SK-N-SH treated with all-trans-retinoic acid at 6 μM for 48 hours (cell line): Measurements from ENCODE around the gene PARD3B.
A peak's percentile ranks its signal among the peaks of the same experiment; 100 is the strongest.

ENCODE experiments used
- ATAC-seq: fragments of 200-7000 bp; cut with Tn5 transposase; 3 replicates; pipeline ENCODE4 v1.9.1; 2020; ENCODE audit warnings: mild to moderate bottlenecking, moderate library complexity
- ARNTL ChIP-seq: fragments of 450-650 bp; formaldehyde crosslinking; IDR thresholded peaks from 2 replicates; pipeline ENCODE4 v1.5.0; 2020; ENCODE audit warnings: low read depth, mild to moderate bottlenecking, moderate library complexity, borderline replicate concordance
- BACH2 ChIP-seq: fragments of 250-450 bp; sonication (Bioruptor Pico); IDR thresholded peaks from 2 replicates; pipeline ENCODE4 v1.9.0; 2021; ENCODE audit warnings: mild to moderate bottlenecking, borderline replicate concordance
- CREB5 ChIP-seq: fragments of 250-450 bp; sonication (Bioruptor Pico); IDR thresholded peaks from 2 replicates; pipeline ENCODE4 v1.5.1; 2020; ENCODE audit warnings: low read depth, mild to moderate bottlenecking, moderate library complexity
- CSDC2 ChIP-seq: fragments of 250-450 bp; sonication (Bioruptor Pico); IDR thresholded peaks from 2 replicates; pipeline ENCODE4 v1.5.0; 2020; ENCODE audit warnings: mild to moderate bottlenecking, moderate library complexity
- ESRRG ChIP-seq: fragments of 250-450 bp; sonication (Bioruptor Pico); IDR thresholded peaks from 2 replicates; pipeline ENCODE4 v1.6.1; 2021; ENCODE audit warnings: mild to moderate bottlenecking
- GLIS3 ChIP-seq: fragments of 250-450 bp; sonication (Bioruptor Pico); IDR thresholded peaks from 2 replicates; pipeline ENCODE4 v1.5.0; 2020; ENCODE audit warnings: mild to moderate bottlenecking, moderate library complexity
- ISL1 ChIP-seq: fragments of 250-450 bp; sonication (Bioruptor Pico); IDR thresholded peaks from 2 replicates; pipeline ENCODE4 v2.1.2; 2022; ENCODE audit warnings: mild to moderate bottlenecking, moderate library complexity
- OSR1 ChIP-seq: fragments of 250-450 bp; sonication (Bioruptor Pico); IDR thresholded peaks from 2 replicates; pipeline ENCODE4 v1.8.0; 2022; ENCODE audit warnings: moderate library complexity, mild to moderate bottlenecking, inconsistent platforms
- PATZ1 ChIP-seq: fragments of 250-450 bp; sonication (Bioruptor Pico); IDR thresholded peaks from 2 replicates; pipeline ENCODE4 v1.8.0; 2020; ENCODE audit warnings: mild to moderate bottlenecking, moderate library complexity, borderline replicate concordance
- POU6F1 ChIP-seq: fragments of 250-450 bp; sonication (Bioruptor Pico); IDR thresholded peaks from 2 replicates; pipeline ENCODE4 v1.8.0; 2021; ENCODE audit warnings: low read depth, mild to moderate bottlenecking, moderate library complexity, borderline replicate concordance
- SNAI2 ChIP-seq: fragments of 250-450 bp; sonication (Bioruptor Pico); IDR thresholded peaks from 2 replicates; pipeline ENCODE4 v1.5.0; 2020; ENCODE audit warnings: mild to moderate bottlenecking, moderate library complexity
- TCF4 ChIP-seq: fragments of 250-450 bp; sonication (Bioruptor Pico); IDR thresholded peaks from 2 replicates; pipeline ENCODE4 v1.8.0; 2021; ENCODE audit warnings: mild to moderate bottlenecking, moderate library complexity, borderline replicate concordance
- TOX ChIP-seq: fragments of 250-450 bp; sonication (Bioruptor Pico); IDR thresholded peaks from 2 replicates; pipeline ENCODE4 v1.8.0; 2021; ENCODE audit warnings: mild to moderate bottlenecking, moderate library complexity, borderline replicate concordance
- TSHZ2 ChIP-seq: fragments of 250-450 bp; sonication (Bioruptor Pico); IDR thresholded peaks from 2 replicates; pipeline ENCODE4 v1.5.0; 2020; ENCODE audit warnings: mild to moderate bottlenecking, moderate library complexity
- ZC3H10 ChIP-seq: fragments of 250-450 bp; sonication (Bioruptor Pico); IDR thresholded peaks from 2 replicates; pipeline ENCODE4 v1.5.1; 2021; ENCODE audit warnings: mild to moderate bottlenecking, moderate library complexity
- ZFP3 ChIP-seq: fragments of 250-450 bp; sonication (Bioruptor Pico); IDR thresholded peaks from 2 replicates; pipeline ENCODE4 v1.5.0; 2020; ENCODE audit warnings: mild to moderate bottlenecking, moderate library complexity
- ZFP30 ChIP-seq: fragments of 450-650 bp; formaldehyde crosslinking; IDR thresholded peaks from 2 replicates; pipeline ENCODE4 v1.5.0; 2022; ENCODE audit warnings: mild to moderate bottlenecking, moderate library complexity
- ZNF565 ChIP-seq: fragments of 450-650 bp; formaldehyde crosslinking; conservative IDR thresholded peaks from 2 replicates; pipeline ENCODE4 v1.5.0; 2020; ENCODE audit warnings: low read depth, mild to moderate bottlenecking, moderate library complexity
- ZNF70 ChIP-seq: fragments of 450-650 bp; formaldehyde crosslinking; IDR thresholded peaks from 2 replicates; pipeline ENCODE4 v1.5.0; 2020; ENCODE audit warnings: mild to moderate bottlenecking, moderate library complexity
- ZNF8 ChIP-seq: fragments of 450-650 bp; formaldehyde crosslinking; IDR thresholded peaks from 2 replicates; pipeline ENCODE4 v1.5.0; 2020; ENCODE audit warnings: mild to moderate bottlenecking, moderate library complexity

Gene PARD3B

GRCh38 chr2:204748286-204748685 is 203.0 kb downstream of the PARD3B start:
- no peak for ATAC-seq
- TF ChIP-seq CREB5 (no peak), ZFP3 (CRISPR knock-in tag) (no peak), TSHZ2 (no peak), PATZ1 (CRISPR knock-in tag) (no peak), TOX (CRISPR knock-in tag) (no peak), CSDC2 (CRISPR knock-in tag) (no peak), ZC3H10 (CRISPR knock-in tag) (no peak), OSR1 (no peak), ZNF565 (CRISPR knock-in tag) (no peak), ZFP30 (CRISPR knock-in tag) (no peak)

- TF ChIP-seq TCF4: no peak
- peak; percentile 38; the same call in 1 of the 2 replicates for TF ChIP-seq TOX (CRISPR knock-in tag)
- TF ChIP-seq ESRRG (CRISPR knock-in tag): no peak
- no peak for TF ChIP-seq POU6F1 (CRISPR knock-in tag)
- TF ChIP-seq ISL1 (CRISPR knock-in tag): no peak
- TF ChIP-seq ARNTL: no peak
- TF ChIP-seq ZNF70 (CRISPR knock-in tag): no peak
- ATAC-seq: peak; percentile 64
Observed at GRCh38 chr2:204749319-204749718, 204.0 kb downstream of the PARD3B start.

- ATAC-seq: no peak
- no peak for TF ChIP-seq PATZ1 (CRISPR knock-in tag)
- TF ChIP-seq CSDC2 (CRISPR knock-in tag): no peak
- TF ChIP-seq ESRRG (CRISPR knock-in tag): no peak
- TF ChIP-seq SNAI2: no peak
- no peak for TF ChIP-seq ZNF565 (CRISPR knock-in tag)
- TF ChIP-seq TSHZ2: no peak
- TF ChIP-seq POU6F1 (CRISPR knock-in tag): no peak
- no peak for TF ChIP-seq ZNF8 (CRISPR knock-in tag)
- no peak for TF ChIP-seq BACH2 (CRISPR knock-in tag)
- TF ChIP-seq CREB5: no peak
- no peak for TF ChIP-seq ZFP30 (CRISPR knock-in tag)
- TF ChIP-seq ZFP3 (CRISPR knock-in tag): no peak
- TF ChIP-seq ARNTL: no peak
- TF ChIP-seq ZNF70 (CRISPR knock-in tag): no peak
- no peak for TF ChIP-seq GLIS3 (CRISPR knock-in tag)
Observed at GRCh38 chr2:204750389-204750788, 205.1 kb downstream of the PARD3B start.
